Dendritic cell treated with granulocyte-macrophage colony-stimulating factor and Interleukin-4, amounts not matched to agents 40 ng/mL and 50 ng/mL, for 4 days (primary cell): ENCODE measurements around the gene PLXNA3.
"Not testable (repeated sequence)": the region's sequence is repeated elsewhere in the genome, so short reads cannot be mapped to it uniquely, and the experiment has no call there.

Experiments used
- H3K27ac Mint-ChIP-seq: one replicate; pipeline ENCODE4 v1.8.0; 2022; ENCODE audit warnings: mild to moderate bottlenecking, mixed read lengths
- H3K27me3 Mint-ChIP-seq: one replicate; pipeline ENCODE4 v1.8.0; 2022; ENCODE audit warnings: mild to moderate bottlenecking, mixed read lengths
- H3K36me3 Mint-ChIP-seq: one replicate; pipeline ENCODE4 v1.8.0; 2022; ENCODE audit warnings: low read depth, mixed read lengths
- H3K4me1 Mint-ChIP-seq: one replicate; pipeline ENCODE4 v1.8.0; 2022; ENCODE audit warnings: low read depth, mixed read lengths
- H3K4me3 Mint-ChIP-seq: one replicate; pipeline ENCODE4 v1.8.0; 2022; ENCODE audit warnings: mild to moderate bottlenecking, moderate library complexity, mixed read lengths
- H3K9me3 Mint-ChIP-seq: one replicate; pipeline ENCODE4 v1.8.0; 2022; ENCODE audit warnings: mixed read lengths
- intact Hi-C: fragments of 100-400 bp; cut with micrococcal nuclease; formaldehyde crosslinking; loops from one replicate; pipeline ENCODE4 v1.15.0; 2022

Gene PLXNA3

DNA sequence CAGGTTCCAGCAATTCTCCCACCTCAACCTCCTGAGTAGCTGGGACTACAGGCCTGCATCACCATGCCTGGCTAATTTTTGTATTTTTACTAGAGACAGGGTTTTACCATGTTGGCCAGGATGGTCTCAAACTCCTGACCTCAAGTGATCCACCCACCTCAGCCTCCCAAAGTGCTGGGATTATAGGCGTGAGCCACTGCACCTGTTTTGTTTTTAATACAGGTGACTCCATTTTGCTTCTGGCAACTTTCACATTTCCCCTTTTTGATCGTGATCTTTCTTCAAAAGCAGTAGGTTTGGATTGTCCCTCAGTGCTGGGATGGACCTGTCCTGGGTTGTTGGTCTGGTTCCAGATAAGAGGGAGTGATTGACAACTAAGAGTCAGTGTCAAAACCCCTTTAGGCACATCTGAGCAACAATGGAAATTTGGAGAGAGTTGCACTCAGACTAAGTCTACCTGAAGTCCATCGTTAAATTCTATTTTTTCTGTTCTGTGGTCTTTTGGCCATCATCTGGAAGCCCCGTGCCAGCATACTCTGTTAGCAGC, 38.6 kb downstream of the PLXNA3 start:
- H3K36me3 Mint-ChIP-seq, H3K4me1 Mint-ChIP-seq, H3K27ac Mint-ChIP-seq, H3K9me3 Mint-ChIP-seq, intact Hi-C loops, H3K4me3 Mint-ChIP-seq, H3K27me3 Mint-ChIP-seq: not testable (repeated sequence)

DNA sequence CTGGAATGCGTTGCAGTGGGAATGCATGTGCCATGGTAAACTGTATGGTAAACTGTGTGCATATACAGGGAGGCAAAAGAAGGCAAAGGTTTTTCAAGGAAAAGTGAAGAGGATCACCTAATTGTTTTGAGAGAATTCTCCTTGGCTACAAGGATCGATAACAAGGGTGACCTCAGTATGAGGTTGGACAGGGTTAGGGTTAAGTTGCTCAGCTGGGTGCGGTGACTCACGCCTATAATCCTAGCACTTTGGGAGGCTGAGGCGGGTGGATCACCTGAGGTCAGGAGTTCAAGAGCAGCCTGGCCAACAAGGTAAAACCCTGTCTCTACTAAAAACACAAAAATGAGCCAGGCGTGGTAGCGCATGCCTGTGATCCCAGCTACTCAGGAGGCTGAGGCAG, 43.3 kb downstream of the PLXNA3 start:
- H3K4me1 Mint-ChIP-seq, intact Hi-C loops, H3K27me3 Mint-ChIP-seq, H3K27ac Mint-ChIP-seq, H3K9me3 Mint-ChIP-seq, H3K4me3 Mint-ChIP-seq: not testable (repeated sequence)
- peaks cover 16% of the 10 kb centered on the region for H3K36me3 Mint-ChIP-seq

DNA sequence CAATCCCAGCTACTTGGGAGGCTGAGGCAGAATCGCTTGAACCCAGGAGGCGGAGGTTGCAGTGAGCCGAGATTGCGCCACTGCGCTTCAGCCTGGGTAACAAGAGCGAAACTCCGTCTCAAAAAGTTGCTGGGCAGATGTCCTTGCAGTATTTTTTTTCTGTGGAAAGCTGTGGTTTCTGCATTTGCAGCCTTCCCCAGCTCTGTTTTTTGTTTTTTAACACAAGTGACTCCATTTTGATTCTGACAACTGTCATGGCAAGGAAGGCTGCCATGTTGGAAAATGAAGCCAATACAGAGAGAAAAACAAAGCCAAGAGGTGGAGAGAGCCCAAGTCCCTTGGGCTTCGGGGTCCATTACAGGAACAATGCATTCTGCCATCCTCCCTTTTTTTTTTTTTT, 44.0 kb downstream of the PLXNA3 start:
- no peaks in the 10 kb centered on the region for H3K4me1 Mint-ChIP-seq
- H3K4me3 Mint-ChIP-seq, result no peak overlapping the region
- intact Hi-C loops, result no loop called here
- H3K9me3 Mint-ChIP-seq, result no peaks in the 10 kb centered on the region
- no peak overlapping the region for H3K27ac Mint-ChIP-seq
- peaks cover 23% of the 10 kb centered on the region for H3K36me3 Mint-ChIP-seq
- H3K27me3 Mint-ChIP-seq, result no peaks in the 10 kb centered on the region

DNA sequence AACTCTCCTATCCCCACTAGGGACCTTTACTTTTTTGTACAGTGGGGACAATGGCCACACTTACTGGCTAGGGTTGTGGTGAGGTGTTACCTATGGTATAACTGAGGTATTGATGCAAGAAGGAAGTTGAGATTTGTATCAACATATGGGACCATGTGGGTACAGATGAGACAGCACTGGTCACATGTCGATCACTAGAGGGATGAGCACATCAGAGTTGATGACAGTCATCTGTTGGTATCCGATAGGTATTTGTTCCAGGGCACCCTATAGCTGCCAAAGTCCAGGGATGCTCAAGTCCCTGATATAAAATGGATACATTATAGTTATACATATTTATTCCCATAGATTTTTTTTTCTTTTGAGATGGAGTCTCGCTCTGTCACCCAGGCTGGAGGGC, 44.9 kb downstream of the PLXNA3 start:
- Mint-ChIP-seq H3K4me3 (no peak overlapping the region), H3K27me3 (no peaks in the 10 kb centered on the region), H3K27ac (no peak overlapping the region)

DNA sequence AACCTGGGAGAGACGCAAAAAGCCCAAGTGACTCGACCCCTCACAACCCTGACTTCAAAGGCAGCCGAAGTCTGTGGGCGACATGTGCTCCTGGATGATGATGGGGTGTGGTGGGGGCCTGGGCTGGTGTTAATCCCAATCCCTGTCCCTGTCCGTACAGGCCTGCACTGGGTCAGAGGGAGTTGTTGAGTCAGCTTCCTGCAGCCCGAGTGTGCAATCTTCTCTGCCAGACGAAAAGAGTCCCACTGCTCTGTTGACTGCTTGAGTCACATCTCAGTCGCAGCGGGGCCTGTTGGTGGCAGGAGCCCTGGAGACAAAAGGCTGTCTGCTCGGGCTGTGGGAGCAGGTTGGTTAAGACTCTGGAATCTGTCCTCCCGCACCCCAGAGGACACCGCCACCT, 47.7 kb downstream of the PLXNA3 start:
- H3K27ac Mint-ChIP-seq, result no peak overlapping the region
- peaks cover 7% of the 10 kb centered on the region for H3K9me3 Mint-ChIP-seq
- intact Hi-C loops, result no loop called here
- peaks cover 59% of the 10 kb centered on the region for H3K36me3 Mint-ChIP-seq
- H3K4me1 Mint-ChIP-seq, result no peaks in the 10 kb centered on the region
- no peak overlapping the region for H3K4me3 Mint-ChIP-seq
- H3K27me3 Mint-ChIP-seq, result no peaks in the 10 kb centered on the region

More for the DNA sequence above, 44.9 kb downstream of the PLXNA3 start:
- Mint-ChIP-seq H3K9me3 (no peaks in the 10 kb centered on the region), H3K4me1 (no peaks in the 10 kb centered on the region), H3K36me3 (peaks cover 32% of the 10 kb centered on the region)
- intact Hi-C loops, result no loop called here

DNA sequence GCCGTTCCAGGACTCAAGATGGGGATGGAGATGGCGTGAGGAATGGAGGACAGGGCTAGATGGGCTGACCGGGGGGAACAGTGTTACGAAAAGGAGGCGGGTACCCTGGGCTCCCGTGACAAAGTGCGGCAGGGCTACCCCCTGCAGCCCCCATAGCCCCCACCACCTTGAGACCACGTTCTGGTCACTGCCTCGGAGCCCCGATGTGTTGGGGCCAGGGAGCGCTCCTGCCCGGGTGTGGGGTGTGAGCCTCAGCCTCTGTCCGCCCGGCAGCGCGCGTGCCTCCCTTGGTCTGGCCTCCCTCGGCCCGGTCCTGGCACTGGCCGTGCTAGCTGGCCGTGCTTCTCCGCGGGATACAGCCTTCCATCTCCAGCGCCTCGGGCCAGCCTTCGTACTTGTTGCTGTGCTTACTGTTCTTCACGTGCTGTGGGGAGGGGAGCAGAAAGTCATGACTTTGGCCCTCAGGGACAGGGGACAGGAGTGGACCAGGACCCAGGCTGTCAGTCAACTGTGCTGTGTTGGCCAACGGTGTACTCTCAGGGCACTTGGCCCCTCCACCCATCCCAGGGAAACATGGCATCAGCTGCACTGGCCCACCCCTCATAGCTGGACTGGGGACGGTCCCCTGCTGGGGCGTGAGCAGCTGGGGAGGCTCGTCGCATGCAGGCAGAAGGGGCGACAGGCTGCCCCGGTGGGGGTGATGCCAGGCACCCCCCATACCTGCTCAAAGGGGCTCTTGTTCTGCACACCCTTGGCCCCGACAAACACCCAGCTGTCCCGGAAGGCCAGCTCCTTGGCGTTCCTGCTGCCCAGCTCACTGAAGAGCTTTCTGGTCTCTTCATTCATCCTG, 48.6 kb downstream of the PLXNA3 start:
- H3K4me1 Mint-ChIP-seq, result peaks cover 5% of the 10 kb centered on the region
- H3K9me3 Mint-ChIP-seq, result peaks cover 7% of the 10 kb centered on the region
- no peak overlapping the region for H3K27ac Mint-ChIP-seq
- H3K4me3 Mint-ChIP-seq, result no peak overlapping the region
- peaks cover 64% of the 10 kb centered on the region for H3K36me3 Mint-ChIP-seq
- intact Hi-C loops, result no loop called here
- no peaks in the 10 kb centered on the region for H3K27me3 Mint-ChIP-seq

DNA sequence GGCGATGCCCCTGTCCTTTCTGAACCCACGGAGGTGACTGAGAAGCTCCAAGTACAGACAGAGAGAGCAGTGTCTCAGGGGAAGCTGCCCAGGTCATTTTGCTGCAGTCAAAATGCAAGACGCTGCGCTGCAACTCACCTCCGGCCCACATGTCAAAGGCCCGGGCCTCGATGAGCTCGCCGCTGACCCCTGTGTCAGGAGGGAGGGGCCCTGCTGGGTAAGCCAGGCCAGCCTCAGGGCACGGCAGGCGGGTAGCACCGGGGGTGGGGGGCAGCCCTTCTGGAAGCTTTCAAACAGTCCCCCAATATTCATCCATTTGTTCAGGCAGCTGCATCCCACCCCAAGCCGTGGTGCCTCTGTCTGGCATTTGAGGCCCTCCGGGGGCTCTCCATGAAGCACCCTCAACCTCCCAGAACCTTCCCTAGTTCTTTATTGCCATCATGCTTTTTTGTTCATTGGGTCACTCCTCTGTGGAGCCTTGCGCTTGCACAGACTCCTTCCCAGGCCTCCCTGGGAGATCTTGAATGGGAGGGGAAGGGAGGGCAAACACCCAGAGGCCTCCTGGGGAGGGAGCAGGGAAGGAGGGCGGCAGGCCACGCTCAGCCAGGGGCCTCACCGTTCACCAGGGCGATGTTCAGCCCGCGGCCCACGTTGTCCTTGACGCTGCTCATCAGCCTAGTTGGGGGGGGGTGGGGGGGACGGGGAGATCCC, 49.7 kb downstream of the PLXNA3 start:
- H3K36me3 Mint-ChIP-seq, result peaks cover 69% of the 10 kb centered on the region
- peaks cover 7% of the 10 kb centered on the region for H3K9me3 Mint-ChIP-seq
- no peaks in the 10 kb centered on the region for H3K27me3 Mint-ChIP-seq
- intact Hi-C loops, result no loop called here
- peaks cover 11% of the 10 kb centered on the region for H3K4me1 Mint-ChIP-seq
- H3K27ac Mint-ChIP-seq, result no peak overlapping the region
- no peak overlapping the region for H3K4me3 Mint-ChIP-seq

DNA sequence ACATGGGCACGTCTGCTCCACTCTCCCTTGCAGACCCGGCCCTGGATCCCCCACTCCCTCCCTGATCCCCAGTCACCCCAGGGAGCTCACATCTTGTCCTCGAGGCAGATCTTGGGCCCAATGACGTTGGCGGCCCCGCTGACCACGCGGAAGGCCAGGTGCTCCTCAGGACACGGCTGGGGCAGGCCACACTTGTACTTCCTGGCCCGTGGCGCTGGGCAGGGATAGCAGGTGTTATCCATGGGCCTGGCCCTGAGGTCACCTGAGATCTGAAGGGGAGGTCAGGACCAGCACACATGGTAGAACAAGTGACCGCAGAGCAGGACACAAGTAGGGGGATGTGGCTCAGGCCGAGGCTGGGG, 50.3 kb downstream of the PLXNA3 start:
- no peak overlapping the region for H3K27ac Mint-ChIP-seq
- intact Hi-C loops, result no loop called here

DNA sequence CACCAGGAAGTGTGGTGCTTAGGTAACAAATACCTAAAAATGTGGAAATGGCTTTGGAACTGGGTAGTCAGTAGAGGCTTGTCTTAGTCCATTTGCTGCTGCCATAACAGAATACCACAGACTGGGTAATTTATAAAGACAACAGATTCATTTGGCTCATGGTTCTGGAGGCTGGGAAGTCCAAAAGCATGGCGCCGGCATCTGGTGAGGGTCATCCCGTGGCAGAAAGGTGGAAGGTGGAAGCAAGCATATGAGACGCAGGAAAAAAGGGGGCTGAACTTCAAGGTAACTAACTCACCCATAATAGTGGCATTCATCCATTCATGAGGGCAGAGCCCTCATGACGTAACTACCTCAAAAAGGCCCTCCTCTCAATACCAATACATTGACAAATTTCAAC, 51.4 kb downstream of the PLXNA3 start:
- Mint-ChIP-seq H3K4me1 (peaks cover 20% of the 10 kb centered on the region), H3K27me3 (no peaks in the 10 kb centered on the region), H3K36me3 (peaks cover 71% of the 10 kb centered on the region), H3K4me3 (no peak overlapping the region), H3K9me3 (peaks cover 7% of the 10 kb centered on the region), H3K27ac (no peak overlapping the region)
- intact Hi-C loops, result no loop called here

More for the DNA sequence above, 50.3 kb downstream of the PLXNA3 start:
- Mint-ChIP-seq H3K4me1 (peaks cover 11% of the 10 kb centered on the region), H3K27me3 (no peaks in the 10 kb centered on the region), H3K9me3 (peaks cover 7% of the 10 kb centered on the region), H3K36me3 (peaks cover 71% of the 10 kb centered on the region), H3K4me3 (no peak overlapping the region)

DNA sequence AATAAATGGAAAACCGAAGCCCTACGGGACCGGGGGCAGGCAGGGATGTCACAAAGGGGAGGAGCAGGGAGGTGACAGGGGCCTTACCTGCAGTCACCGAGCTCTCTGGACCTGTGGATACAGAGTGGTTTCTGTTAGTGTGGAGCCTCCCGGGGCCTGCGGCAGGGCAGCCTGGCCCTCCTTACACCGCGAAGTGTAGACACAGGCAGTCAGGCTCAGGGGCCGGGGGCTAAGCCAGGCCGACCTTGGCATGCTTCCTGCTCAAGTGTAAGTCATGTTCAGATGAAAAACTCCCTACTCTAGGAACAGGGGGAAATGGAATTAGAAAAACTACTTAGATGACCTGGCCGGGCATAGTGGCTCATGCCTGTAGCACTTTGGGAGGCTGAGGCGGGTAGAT, 53.7 kb downstream of the PLXNA3 start:
- H3K27me3 Mint-ChIP-seq, result no peaks in the 10 kb centered on the region
- peaks cover 52% of the 10 kb centered on the region for H3K36me3 Mint-ChIP-seq
- no peak overlapping the region for H3K4me3 Mint-ChIP-seq
- peaks cover 26% of the 10 kb centered on the region for H3K4me1 Mint-ChIP-seq
- intact Hi-C loops, result no loop called here
- H3K27ac Mint-ChIP-seq, result peak overlapping the region; percentile 40
- H3K9me3 Mint-ChIP-seq, result peaks cover 7% of the 10 kb centered on the region

DNA sequence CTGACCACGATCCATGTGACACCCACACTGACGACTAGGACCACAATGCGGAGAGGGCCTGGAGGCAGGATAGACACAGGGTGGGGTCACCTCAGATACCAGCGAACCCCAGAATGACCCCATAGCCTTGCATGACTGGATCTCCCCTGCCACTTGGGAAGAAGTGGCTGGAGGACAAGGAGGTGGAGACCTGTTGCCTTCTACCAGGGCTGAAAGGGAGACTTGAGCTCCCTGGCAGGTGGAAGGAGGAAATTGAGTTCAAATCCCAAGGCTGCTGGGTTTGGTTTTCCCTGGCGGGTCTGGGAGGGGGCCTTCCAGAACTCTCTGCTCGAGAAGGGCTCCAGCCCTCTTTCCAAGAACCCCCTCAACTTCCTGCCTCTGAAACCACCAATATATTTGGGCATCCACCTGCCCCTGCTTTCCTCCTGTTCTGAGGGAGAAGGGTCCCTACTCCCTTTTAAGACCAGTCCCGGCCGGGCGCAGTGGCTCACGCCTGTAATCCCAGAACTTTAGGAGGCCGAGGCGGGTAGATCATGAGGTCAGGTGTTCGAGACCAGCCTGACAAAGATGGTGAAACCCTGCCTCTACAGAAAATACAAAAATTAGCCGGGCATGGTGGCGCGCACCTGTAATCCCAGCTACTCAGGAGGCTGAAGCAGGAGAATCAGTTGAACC, 54.9 kb downstream of the PLXNA3 start:
- H3K4me1 Mint-ChIP-seq, result peaks cover 32% of the 10 kb centered on the region
- H3K27me3 Mint-ChIP-seq, result no peaks in the 10 kb centered on the region
- H3K27ac Mint-ChIP-seq, result no peak overlapping the region
- H3K36me3 Mint-ChIP-seq, result peaks cover 39% of the 10 kb centered on the region
- peaks cover 7% of the 10 kb centered on the region for H3K9me3 Mint-ChIP-seq
- H3K4me3 Mint-ChIP-seq, result no peak overlapping the region
- intact Hi-C loops, result no loop called here

DNA sequence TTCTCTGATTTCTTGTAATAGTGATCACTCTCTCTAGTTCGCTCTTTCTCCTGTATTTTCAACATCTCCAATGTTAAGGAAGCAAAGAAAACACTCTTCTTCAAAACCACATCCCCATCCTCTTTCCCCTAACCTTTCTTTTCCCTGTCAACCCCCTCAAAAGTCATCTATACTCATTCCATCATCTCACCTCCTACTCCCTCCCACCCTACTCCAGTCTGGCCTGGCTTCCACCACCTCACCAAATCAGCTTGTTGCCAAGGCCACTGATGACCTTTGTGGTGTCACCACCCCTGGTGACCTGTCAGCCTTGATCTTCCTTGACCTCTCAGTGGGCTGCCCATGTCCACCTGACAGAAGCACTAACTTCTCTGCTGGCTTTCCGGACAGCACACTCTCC, 55.6 kb downstream of the PLXNA3 start:
- no peak overlapping the region for H3K4me3 Mint-ChIP-seq
- intact Hi-C loops, result no loop called here

DNA sequence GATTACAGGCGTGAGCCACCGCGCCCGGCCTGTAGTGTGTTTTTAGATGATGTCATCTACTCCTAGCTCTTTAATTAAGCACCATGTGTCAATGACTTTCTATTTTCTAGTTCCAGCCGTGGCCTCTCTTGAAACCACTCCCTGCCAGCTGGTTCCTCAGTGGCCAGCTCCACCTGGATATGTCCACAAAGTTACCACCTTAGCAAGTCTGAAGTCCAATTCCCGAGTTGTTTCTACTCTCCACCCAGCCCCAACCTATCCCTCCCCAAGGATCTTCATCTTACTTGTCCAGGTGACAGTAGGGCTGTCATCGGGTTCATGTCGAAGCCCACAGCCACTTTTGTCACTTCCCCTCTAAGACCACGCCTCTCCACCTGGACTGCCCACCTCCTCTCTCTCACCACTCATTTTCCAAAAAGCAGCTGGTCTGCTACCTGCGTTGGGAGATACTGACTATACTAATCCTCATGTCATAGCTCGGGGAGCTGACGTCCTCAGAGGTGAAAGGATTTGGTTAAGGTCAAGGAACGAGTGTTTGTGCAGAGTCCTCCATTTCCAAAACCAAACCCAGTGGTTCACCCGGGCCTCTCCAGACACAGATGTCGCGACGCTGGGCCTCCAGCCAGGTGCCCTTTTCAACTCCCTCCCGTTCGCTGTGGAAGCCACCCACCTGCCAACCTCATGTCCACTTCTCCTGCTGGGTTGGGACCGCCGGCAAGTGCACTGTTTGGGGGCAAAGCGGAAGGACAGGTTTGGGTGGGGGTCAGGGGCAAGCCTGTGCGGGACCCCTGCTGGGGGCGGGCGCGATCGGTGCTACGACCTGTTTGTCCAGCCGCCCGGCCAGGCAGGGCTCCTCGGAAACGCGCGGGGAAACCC, 57.2 kb downstream of the PLXNA3 start:
- Mint-ChIP-seq H3K4me1 (peaks cover 32% of the 10 kb centered on the region), H3K27ac (peak overlapping the region; percentile 92), H3K36me3 (peaks cover 16% of the 10 kb centered on the region), H3K9me3 (no peaks in the 10 kb centered on the region), H3K27me3 (no peaks in the 10 kb centered on the region), H3K4me3 (peak overlapping the region; percentile 83)
- intact Hi-C loops, result no loop called here

More for the DNA sequence above, 55.6 kb downstream of the PLXNA3 start:
- H3K27me3 Mint-ChIP-seq, result no peaks in the 10 kb centered on the region
- no peak overlapping the region for H3K27ac Mint-ChIP-seq
- peaks cover 32% of the 10 kb centered on the region for H3K4me1 Mint-ChIP-seq
- peaks cover 32% of the 10 kb centered on the region for H3K36me3 Mint-ChIP-seq
- peaks cover 7% of the 10 kb centered on the region for H3K9me3 Mint-ChIP-seq
